Measurements from ENCODE around the gene ACCS.

ACCS gene

DNA sequence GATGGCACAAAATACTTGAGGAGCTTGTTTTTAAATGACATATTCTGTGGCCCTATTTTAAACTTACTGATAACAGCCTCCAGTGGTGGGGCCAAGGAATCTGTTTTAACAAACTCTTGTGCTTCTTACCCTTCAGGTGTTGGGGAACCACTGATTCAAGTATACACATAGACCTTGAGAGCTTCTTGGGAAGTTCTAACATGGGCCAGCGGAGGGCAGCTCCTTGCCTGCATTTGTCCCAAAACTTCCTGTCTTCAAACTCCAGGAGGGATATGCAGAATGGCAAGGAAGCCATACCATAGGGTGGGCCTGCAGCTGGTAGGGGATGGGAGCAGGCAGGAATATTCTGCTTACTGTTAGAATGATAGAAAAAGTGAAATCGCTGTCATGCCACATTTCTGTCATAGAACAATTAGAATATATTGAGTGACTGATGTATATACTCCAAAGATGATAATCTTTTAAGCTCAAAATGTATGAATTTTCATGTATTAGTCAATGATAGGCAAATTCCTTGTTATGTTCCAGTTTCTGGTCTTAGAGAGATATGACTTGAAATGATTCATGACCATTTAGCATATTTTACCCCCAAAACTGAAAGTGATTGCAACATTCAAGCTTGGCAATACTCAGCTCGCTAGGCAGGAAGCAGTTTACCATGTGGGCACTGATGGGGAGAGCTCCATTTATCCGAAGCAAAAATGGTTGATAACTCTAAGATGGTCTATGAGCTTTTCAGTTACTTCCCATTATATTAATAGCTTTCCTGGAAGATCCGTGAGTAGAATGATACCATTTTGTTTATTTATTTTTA lies 38.6 kb downstream of the ACCS start:
- Histone ChIP-seq H3K27me3 (ENCODE audit: insufficient read depth, low read depth, severe bottlenecking) (no peaks in the 10 kb centered on the region), H3K9me3 (ENCODE audit: severe bottlenecking) (no peaks in the 10 kb centered on the region), H3K4me3 (ENCODE audit: low read depth, low read length) (no peak overlapping the region), H3K36me3 (peaks cover 15% of the 10 kb centered on the region), H3K27ac (no peak overlapping the region)
- DNase-seq = no peak
- TF ChIP-seq, protein P1, sequence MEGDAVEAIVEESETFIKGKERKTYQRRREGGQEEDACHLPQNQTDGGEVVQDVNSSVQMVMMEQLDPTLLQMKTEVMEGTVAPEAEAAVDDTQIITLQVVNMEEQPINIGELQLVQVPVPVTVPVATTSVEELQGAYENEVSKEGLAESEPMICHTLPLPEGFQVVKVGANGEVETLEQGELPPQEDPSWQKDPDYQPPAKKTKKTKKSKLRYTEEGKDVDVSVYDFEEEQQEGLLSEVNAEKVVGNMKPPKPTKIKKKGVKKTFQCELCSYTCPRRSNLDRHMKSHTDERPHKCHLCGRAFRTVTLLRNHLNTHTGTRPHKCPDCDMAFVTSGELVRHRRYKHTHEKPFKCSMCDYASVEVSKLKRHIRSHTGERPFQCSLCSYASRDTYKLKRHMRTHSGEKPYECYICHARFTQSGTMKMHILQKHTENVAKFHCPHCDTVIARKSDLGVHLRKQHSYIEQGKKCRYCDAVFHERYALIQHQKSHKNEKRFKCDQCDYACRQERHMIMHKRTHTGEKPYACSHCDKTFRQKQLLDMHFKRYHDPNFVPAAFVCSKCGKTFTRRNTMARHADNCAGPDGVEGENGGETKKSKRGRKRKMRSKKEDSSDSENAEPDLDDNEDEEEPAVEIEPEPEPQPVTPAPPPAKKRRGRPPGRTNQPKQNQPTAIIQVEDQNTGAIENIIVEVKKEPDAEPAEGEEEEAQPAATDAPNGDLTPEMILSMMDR (IDR thresholded peaks at IDR 0.05; ENCODE audit: low read depth, low read length) = no peak

DNA sequence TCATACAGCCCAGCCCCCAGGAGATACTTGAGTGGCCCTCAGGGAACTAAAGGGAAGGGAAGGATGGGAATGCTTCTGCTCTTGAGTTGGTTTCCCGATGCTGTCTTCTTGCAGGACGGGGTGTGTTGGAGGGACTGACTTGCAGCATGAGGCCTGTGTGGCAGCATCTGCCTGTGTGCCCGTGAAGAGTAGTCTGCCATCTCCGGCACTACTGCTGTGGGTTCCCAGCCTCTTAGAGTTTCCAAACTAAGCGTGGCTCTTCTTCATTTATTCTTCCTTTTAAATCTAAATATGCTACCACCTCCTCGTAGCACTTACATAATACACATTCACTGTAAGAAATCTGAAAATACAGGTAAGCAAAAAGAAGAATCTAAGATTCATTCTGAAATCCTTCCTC lies 42.2 kb downstream of the ACCS start:
- Histone ChIP-seq H3K27me3 (ENCODE audit: insufficient read depth, low read depth, severe bottlenecking) (no peaks in the 10 kb centered on the region), H3K27ac (no peak overlapping the region), H3K4me3 (ENCODE audit: low read depth, low read length) (no peak overlapping the region), H3K9me3 (ENCODE audit: severe bottlenecking) (no peaks in the 10 kb centered on the region), H3K36me3 (peaks cover 39% of the 10 kb centered on the region)
- TF ChIP-seq, protein P1 (IDR thresholded peaks at IDR 0.05; ENCODE audit: low read depth, low read length) = no peak
- DNase-seq = no peak

- Histone ChIP-seq H3K36me3 (peaks cover 53% of the 10 kb centered on the region), H3K4me3 (ENCODE audit: low read depth, low read length) (no peak overlapping the region), H3K9me3 (ENCODE audit: severe bottlenecking) (no peaks in the 10 kb centered on the region), H3K27me3 (ENCODE audit: insufficient read depth, low read depth, severe bottlenecking) (no peaks in the 10 kb centered on the region), H3K27ac (no peak overlapping the region)
- peak; percentile 51 for DNase-seq
- TF ChIP-seq, protein P1 (IDR thresholded peaks at IDR 0.05; ENCODE audit: low read depth, low read length) = peak; percentile 82
Measured at GRCh38 chr11:44110231-44110679, 44.2 kb downstream of the ACCS start.

GRCh38 chr11:44112091-44112821 lies 46.2 kb downstream of the ACCS start:
- no peaks in the 10 kb centered on the region for H3K9me3 ChIP-seq (ENCODE audit: severe bottlenecking)
- no peak for DNase-seq
- no peak overlapping the region for H3K27ac ChIP-seq
- no peaks in the 10 kb centered on the region for H3K27me3 ChIP-seq (ENCODE audit: insufficient read depth, low read depth, severe bottlenecking)
- TF ChIP-seq, protein P1 (IDR thresholded peaks at IDR 0.05; ENCODE audit: low read depth, low read length) = no peak
- peaks cover 66% of the 10 kb centered on the region for H3K36me3 ChIP-seq
- H3K4me3 ChIP-seq (ENCODE audit: low read depth, low read length) = no peak overlapping the region

DNA sequence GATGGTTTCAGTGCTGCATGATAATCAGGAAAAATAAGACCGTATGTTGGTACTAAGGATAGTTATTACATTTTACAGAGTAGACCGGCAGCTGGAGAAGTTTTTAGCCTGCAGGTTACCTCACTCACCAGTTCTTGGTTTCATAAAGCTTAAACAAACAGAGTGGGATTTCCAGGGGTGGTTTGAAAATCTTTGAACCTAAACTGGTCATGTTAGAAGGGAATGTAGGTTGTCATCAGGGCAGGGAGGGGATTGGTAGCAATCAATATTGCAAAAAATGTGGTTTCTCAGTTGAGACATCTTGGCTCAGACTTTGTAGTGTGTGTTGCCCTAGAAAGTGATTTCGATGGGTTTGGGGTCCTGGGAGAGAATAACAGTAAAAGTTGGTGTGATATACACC lies 46.9 kb downstream of the ACCS start:
- TF ChIP-seq, protein P1 (IDR thresholded peaks at IDR 0.05; ENCODE audit: low read depth, low read length) = no peak
- H3K27ac ChIP-seq = no peak overlapping the region
- DNase-seq = no peak
- no peaks in the 10 kb centered on the region for H3K9me3 ChIP-seq (ENCODE audit: severe bottlenecking)
- H3K36me3 ChIP-seq = peaks cover 67% of the 10 kb centered on the region
- H3K4me3 ChIP-seq (ENCODE audit: low read depth, low read length) = no peak overlapping the region
- H3K27me3 ChIP-seq (ENCODE audit: insufficient read depth, low read depth, severe bottlenecking) = no peaks in the 10 kb centered on the region
